NCI-H1436 treated with DMSO at 0.1 percent for 48 hours (cell line): Measurements from ENCODE around the gene SMIM28.
"Not testable (repeated sequence)": the region's sequence is repeated elsewhere in the genome, so short reads cannot be mapped to it uniquely, and the experiment has no call there.

Source experiments
- DNase-seq: peaks from one replicate; lab custom pipeline; 2025; lab: John Stamatoyannopoulos, UW

The SMIM28 gene

GRCh38 chr6:138377844-138378243, at the start of gene SMIM28:
TSS of gene SMIM28 (plus strand) at chr6:138377905. CDS start at chr6:138378073, 168 bp downstream.
- DNase-seq = no peak

GRCh38 chr6:138328210-138328609, 49.5 kb upstream of the SMIM28 start:
- DNase-seq = no peak

- DNase-seq = no peak
These were observed 46.9 kb upstream of the SMIM28 start for GRCh38 chr6:138330763-138331162.

- DNase-seq = no peak
These were observed 46.3 kb upstream of the SMIM28 start for GRCh38 chr6:138331444-138331843.

GRCh38 chr6:138331984-138332383, 45.7 kb upstream of the SMIM28 start:
- DNase-seq = no peak

- DNase-seq = no peak
These were observed 43.7 kb upstream of the SMIM28 start for GRCh38 chr6:138334000-138334399.

- DNase-seq = no peak
These were observed 42.7 kb upstream of the SMIM28 start for GRCh38 chr6:138334963-138335362.

- no peak for DNase-seq
These were observed 41.5 kb upstream of the SMIM28 start for GRCh38 chr6:138336221-138336620.

GRCh38 chr6:138337076-138337475, 40.6 kb upstream of the SMIM28 start:
- no peak for DNase-seq

GRCh38 chr6:138339024-138339423, 38.7 kb upstream of the SMIM28 start:
- DNase-seq = no peak

- no peak for DNase-seq
These were observed 36.5 kb upstream of the SMIM28 start for GRCh38 chr6:138341176-138341575.

- no peak for DNase-seq
These were observed 34.6 kb upstream of the SMIM28 start for GRCh38 chr6:138343112-138343511.

GRCh38 chr6:138345565-138346285, 32.0 kb upstream of the SMIM28 start:
- DNase-seq = no peak

GRCh38 chr6:138346302-138347195, 31.2 kb upstream of the SMIM28 start:
- DNase-seq = no peak

GRCh38 chr6:138347864-138348263, 29.8 kb upstream of the SMIM28 start:
- DNase-seq = no peak

- no peak for DNase-seq
These were observed 27.8 kb upstream of the SMIM28 start for GRCh38 chr6:138349891-138350290.

GRCh38 chr6:138357928-138358327, 19.8 kb upstream of the SMIM28 start:
- no peak for DNase-seq

GRCh38 chr6:138368684-138369083, 9.0 kb upstream of the SMIM28 start:
- not testable (repeated sequence) for DNase-seq

GRCh38 chr6:138370631-138371451, 6.9 kb upstream of the SMIM28 start:
- no peak for DNase-seq

- no peak for DNase-seq
These were observed 6.3 kb upstream of the SMIM28 start for GRCh38 chr6:138371452-138371711.

- DNase-seq = no peak
These were observed 6.0 kb upstream of the SMIM28 start for GRCh38 chr6:138371720-138372119.

- no peak for DNase-seq
These were observed 4.8 kb upstream of the SMIM28 start for GRCh38 chr6:138372711-138373463.
